Lower leg skin (tissue), 4 donors: ENCODE measurements around the gene CMTM1. TPM values are rescaled to one million over a fixed set of nuclear protein-coding genes. Genes with fewer than 3 reads are reported as not detected.
A peak's percentile ranks its signal among the peaks of the same experiment; 100 is the strongest.

Experiments
- DNase-seq, 2 donors: peaks; one replicate each; pipeline ENCODE4 v3.0.0-alpha.2; 2019; ENCODE audit warnings: low spot score in 2 of 2
- H3K4me3 ChIP-seq: fragments of 200-600 bp; sonication (generic); 2 replicates; pipeline ENCODE4 v1.5.1; 2017; ENCODE audit warnings: mild to moderate bottlenecking, low read depth; ENCODE audit not compliant: poor library complexity, severe bottlenecking
- CTCF ChIP-seq, 3 donors: fragments of 450-650 bp; IDR thresholded peaks; one replicate each; pipeline ENCODE4 v1.5.1; 2016; ENCODE audit warnings: antibody characterized with exemption in 3 of 3, mild to moderate bottlenecking in 3 of 3, moderate library complexity in 2 of 3
- POLR2A ChIP-seq, 2 donors: fragments of 450-650 bp; IDR thresholded peaks; one replicate each; pipeline ENCODE4 v1.6.1; 2016 to 2017; ENCODE audit warnings: antibody characterized with exemption in 2 of 2, mild to moderate bottlenecking in 1 of 2, moderate library complexity in 1 of 2
- WGBS, 2 donors: methylation state at CpG; one replicate each; pipeline ENCODE4 v1.1.5; 2018; 5-methylcytosine and 5-hydroxymethylcytosine counted together
- intact Hi-C: fragments of 100-400 bp; cut with DNase I; formaldehyde crosslinking; loops from one replicate; pipeline ENCODE4 v1.15.0; 2023; ENCODE audit warnings: low total_unique reads
- total RNA-seq, 4 donors: library from RNA; depleted of rRNA; stranded (reverse); fragments of >200 nt; gene quantifications; one replicate each; pipeline ENCODE4 v1.1.0, GENCODE V29; 2016

Gene CMTM1
- total RNA-seq, 4 donors from 2014 or later, result 0.39 to 2.1 (median 1.9) TPM; not detected in 1

- H3K4me3 ChIP-seq, result peak within 1 kb of the TSS; percentile 62
- 5 to 6% methylated on average over 28 to 41 of the region's 80 CpGs for WGBS, 2 donors
- intact Hi-C loops, result loop anchor here (10.0 kb wide), 1 partner anchor 1815 kb away; no protein-coding TSS in a partner anchor
- DNase-seq, result peak in 1 of 2 donors; percentile 91
- TF ChIP-seq CTCF (IDR thresholded peaks at IDR 0.05) (no peak), POLR2A (IDR thresholded peaks at IDR 0.05) (no peak)
Observed at GRCh38 chr16:66549284-66550131, 16.7 kb upstream of the CMTM1 start, which contains the start of gene TK2. Gene TK2, minus strand, starts transcription at chr16:66550122. Its CDS starts 61 bp downstream, at chr16:66550061.

- no peak overlapping the region for H3K4me3 ChIP-seq
- intact Hi-C loops, result no loop called here
- no peak for DNase-seq
- TF ChIP-seq POLR2A (IDR thresholded peaks at IDR 0.05) (no peak), CTCF (IDR thresholded peaks at IDR 0.05) (no peak)
- 29 to 40% methylated on average over 5 to 6 of the region's 6 CpGs for WGBS, 2 donors
Observed at GRCh38 chr16:66551348-66551759, 14.9 kb upstream of the CMTM1 start.

GRCh38 chr16:66551788-66552285 is 14.4 kb upstream of the CMTM1 start:
- WGBS, 2 donors, result 20 to 22% methylated on average over 8 of the region's 8 CpGs
- DNase-seq, result no peak
- intact Hi-C loops, result no loop called here
- peak overlapping the region; percentile 44 for H3K4me3 ChIP-seq
- no peak for TF ChIP-seq POLR2A (IDR thresholded peaks at IDR 0.05)
- no peak for TF ChIP-seq CTCF (IDR thresholded peaks at IDR 0.05)

GRCh38 chr16:66552286-66553177 is 13.7 kb upstream of the CMTM1 start, which contains the start of gene CKLF:
Gene CKLF, plus strand, starts transcription at chr16:66552576. Its CDS starts 140 bp downstream, at chr16:66552716.
- TF ChIP-seq CTCF (IDR thresholded peaks at IDR 0.05) (no peak), POLR2A (IDR thresholded peaks at IDR 0.05) (no peak)
- intact Hi-C loops, result no loop called here
- H3K4me3 ChIP-seq, result peak within 1 kb of the TSS; percentile 44
- WGBS, 2 donors, result 4 to 9% methylated on average over 54 to 62 of the region's 63 CpGs
- peak; percentile 85 to 96 for DNase-seq

GRCh38 chr16:66553223-66553622 is 13.0 kb upstream of the CMTM1 start:
- TF ChIP-seq CTCF (IDR thresholded peaks at IDR 0.05) (no peak), POLR2A (IDR thresholded peaks at IDR 0.05) (no peak)
- no peak overlapping the region for H3K4me3 ChIP-seq
- DNase-seq, result no peak
- WGBS, 2 donors, result 17 to 33% methylated on average over 8 of the region's 8 CpGs
- intact Hi-C loops, result no loop called here
